DOHH2 (cell line): ENCODE results near the gene RSBN1L.

ENCODE experiments used
- EZH2phosphoT487 ChIP-seq: fragments of 200-600 bp; sonication (generic); IDR thresholded peaks from 2 replicates; pipeline ENCODE4 v1.6.1; 2017; ENCODE audit warnings: borderline replicate concordance, mild to moderate bottlenecking, antibody characterized with exemption, low read length, moderate library complexity, mixed read lengths
- TF ChIP-seq, protein P1 (sequence below): fragments of 200-600 bp; sonication (generic); IDR thresholded peaks from one replicate; pipeline ENCODE4 v1.5.1; 2014; ENCODE audit warnings: antibody characterized with exemption, mild to moderate bottlenecking, low read depth, low read length; ENCODE audit not compliant: poor library complexity, severe bottlenecking

- TF ChIP-seq EZH2phosphoT487: no peak
- TF ChIP-seq, protein P1, sequence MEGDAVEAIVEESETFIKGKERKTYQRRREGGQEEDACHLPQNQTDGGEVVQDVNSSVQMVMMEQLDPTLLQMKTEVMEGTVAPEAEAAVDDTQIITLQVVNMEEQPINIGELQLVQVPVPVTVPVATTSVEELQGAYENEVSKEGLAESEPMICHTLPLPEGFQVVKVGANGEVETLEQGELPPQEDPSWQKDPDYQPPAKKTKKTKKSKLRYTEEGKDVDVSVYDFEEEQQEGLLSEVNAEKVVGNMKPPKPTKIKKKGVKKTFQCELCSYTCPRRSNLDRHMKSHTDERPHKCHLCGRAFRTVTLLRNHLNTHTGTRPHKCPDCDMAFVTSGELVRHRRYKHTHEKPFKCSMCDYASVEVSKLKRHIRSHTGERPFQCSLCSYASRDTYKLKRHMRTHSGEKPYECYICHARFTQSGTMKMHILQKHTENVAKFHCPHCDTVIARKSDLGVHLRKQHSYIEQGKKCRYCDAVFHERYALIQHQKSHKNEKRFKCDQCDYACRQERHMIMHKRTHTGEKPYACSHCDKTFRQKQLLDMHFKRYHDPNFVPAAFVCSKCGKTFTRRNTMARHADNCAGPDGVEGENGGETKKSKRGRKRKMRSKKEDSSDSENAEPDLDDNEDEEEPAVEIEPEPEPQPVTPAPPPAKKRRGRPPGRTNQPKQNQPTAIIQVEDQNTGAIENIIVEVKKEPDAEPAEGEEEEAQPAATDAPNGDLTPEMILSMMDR: no peak
These were observed 135.2 kb downstream of the RSBN1L start for GRCh38 chr7:77831481-77831880.
